SK-N-SH (cell line): Measurements from ENCODE around the gene BEND5. TPM values are rescaled to one million over a fixed set of nuclear protein-coding genes. Genes with fewer than 3 reads are reported as not detected.

Experiments
- CTCF ChIA-PET: fragments of 300-600, 350-600 bp; formaldehyde crosslinking; extraction: SDS; loops from one replicate; lab custom pipeline; 2021; lab: Yijun Ruan, JAX
- POLR2A ChIA-PET: fragments of 350-600 bp; sonication (Branson Sonifier 250); formaldehyde crosslinking; extraction: SDS; loops from one replicate; lab custom pipeline; 2020; ENCODE audit warnings: antibody characterized with exemption, inconsistent platforms; lab: Yijun Ruan, JAX
- DNase-seq: peaks from one replicate; pipeline ENCODE4 v3.0.0; 2012
- H2AFZ ChIP-seq: fragments of 200-600 bp; sonication (generic); 2 replicates; pipeline ENCODE4 v1.8.1; 2016; ENCODE audit warnings: antibody characterized with exemption, mild to moderate bottlenecking, low read depth
- H3F3A ChIP-seq: fragments of 200-600 bp; sonication (generic); replicated peaks from 2 replicates; pipeline ENCODE3; 2016; ENCODE audit warnings: antibody characterized with exemption, mild to moderate bottlenecking; ENCODE audit not compliant: insufficient read depth
- H3K27ac ChIP-seq, 2 experiments: fragments of 200-500 bp in 1 of 2; fragments of 200-600 bp in 1 of 2; sonication (Bioruptor generic) in 1 of 2; sonication (generic), shearing (Covaris generic) in 1 of 2; 2 replicates each; pipeline versions ENCODE4 v1.5.1 to v1.6.1; 2014 to 2016; ENCODE audit warnings: low read depth in 2 of 2, inconsistent platforms in 1 of 2, low read length in 1 of 2, mild to moderate bottlenecking in 1 of 2, mixed read lengths in 1 of 2
- H3K27me3 ChIP-seq: fragments of 200-600 bp; sonication (generic), shearing (Covaris generic); 2 replicates; pipeline ENCODE4 v1.6.1; 2016; ENCODE audit warnings: mixed run types; ENCODE audit not compliant: insufficient read depth
- H3K36me3 ChIP-seq, 2 experiments: fragments of 200-500 bp in 1 of 2; fragments of 200-600 bp in 1 of 2; sonication (Bioruptor generic) in 1 of 2; sonication (generic) in 1 of 2; replicated peaks in 1 of 2; 2 replicates each; pipeline versions ENCODE3 to v1.5.1; 2014 to 2016; ENCODE audit warnings: low read length in 1 of 2, mild to moderate bottlenecking in 1 of 2; ENCODE audit not compliant: insufficient read depth in 2 of 2, control insufficient read depth in 1 of 2
- H3K4me1 ChIP-seq, 2 experiments: fragments of 200-500 bp in 1 of 2; fragments of 200-600 bp in 1 of 2; sonication (Bioruptor generic) in 1 of 2; sonication (generic), shearing (Covaris generic) in 1 of 2; 2 replicates each; pipeline versions ENCODE4 v1.5.1 to v1.6.1; 2014 to 2016; ENCODE audit warnings: low read depth in 1 of 2, low read length in 1 of 2, mixed run types in 1 of 2; ENCODE audit not compliant: insufficient read depth in 2 of 2, control insufficient read depth in 1 of 2
- H3K4me2 ChIP-seq: fragments of 200-600 bp; sonication (generic), shearing (Covaris generic); 2 replicates; pipeline ENCODE4 v1.6.1; 2017; ENCODE audit warnings: mixed run types
- H3K4me3 ChIP-seq, 2 experiments: fragments of 200-500 bp in 1 of 2; fragments of 200-600 bp in 1 of 2; sonication (Bioruptor generic) in 1 of 2; sonication (generic), shearing (Covaris generic) in 1 of 2; 2 replicates each; pipeline versions ENCODE4 v1.5.1 to v1.8.1; 2014 to 2016; ENCODE audit warnings: low read depth in 2 of 2, inconsistent platforms in 1 of 2, low read length in 1 of 2, mild to moderate bottlenecking in 1 of 2, mixed read lengths in 1 of 2, moderate library complexity in 1 of 2
- H3K79me2 ChIP-seq: fragments of 200-600 bp; sonication (generic); 2 replicates; pipeline ENCODE4 v1.8.1; 2017; ENCODE audit warnings: mild to moderate bottlenecking; ENCODE audit not compliant: insufficient read depth
- H3K9ac ChIP-seq: fragments of 200-600 bp; sonication (generic); 2 replicates; pipeline ENCODE4 v1.6.1; 2017; ENCODE audit warnings: mixed run types
- H3K9me2 ChIP-seq: fragments of 200-600 bp; sonication (generic); 2 replicates; pipeline ENCODE4 v1.6.1; 2017; ENCODE audit warnings: mixed run types
- H3K9me3 ChIP-seq: fragments of 200-600 bp; sonication (generic); 2 replicates; pipeline ENCODE4 v1.6.1; 2017; ENCODE audit warnings: mixed run types, mild to moderate bottlenecking, moderate library complexity
- H4K20me1 ChIP-seq: fragments of 200-600 bp; sonication (generic); 2 replicates; pipeline ENCODE4 v1.6.1; 2017; ENCODE audit warnings: mild to moderate bottlenecking, mixed run types; ENCODE audit not compliant: insufficient read depth
- ELF1 ChIP-seq: IDR thresholded peaks from 2 replicates; pipeline ENCODE4 v1.4.0; 2012
- EP300 ChIP-seq, 2 experiments: IDR thresholded peaks; 2 replicates each; pipeline versions ENCODE4 v1.4.0 to v1.6.1; 2012; ENCODE audit warnings: borderline replicate concordance in 1 of 2, low read depth in 1 of 2, low read length in 1 of 2
- FOSL2 ChIP-seq: IDR thresholded peaks from 2 replicates; pipeline ENCODE4 v1.4.0; 2012; ENCODE audit warnings: low read depth, mild to moderate bottlenecking, moderate library complexity, borderline replicate concordance
- FOXM1 ChIP-seq: IDR thresholded peaks from 2 replicates; pipeline ENCODE4 v1.4.0; 2012; ENCODE audit warnings: low read depth, mild to moderate bottlenecking
- GABPA ChIP-seq: IDR thresholded peaks from 2 replicates; pipeline ENCODE4 v1.4.0; 2012; ENCODE audit warnings: low read depth, mild to moderate bottlenecking
- JUND ChIP-seq: IDR thresholded peaks from 2 replicates; pipeline ENCODE4 v1.4.0; 2012
- MEF2A ChIP-seq: IDR thresholded peaks from 2 replicates; pipeline ENCODE4 v1.4.0; 2012; ENCODE audit warnings: low read depth, borderline replicate concordance
- NFIC ChIP-seq: IDR thresholded peaks from 2 replicates; pipeline ENCODE4 v1.4.0; 2012; ENCODE audit warnings: borderline replicate concordance
- POLR2AphosphoS5 ChIP-seq: IDR thresholded peaks from 2 replicates; pipeline ENCODE4 v1.6.1; 2012; ENCODE audit warnings: low read depth, low read length
- RAD21 ChIP-seq: IDR thresholded peaks from 2 replicates; pipeline ENCODE4 v1.6.1; 2012; ENCODE audit warnings: mild to moderate bottlenecking, low read length
- RCOR1 ChIP-seq: fragments of 150-350 bp; IDR thresholded peaks from 2 replicates; pipeline ENCODE4 v1.6.1; 2017; ENCODE audit warnings: antibody characterized with exemption, low read length
- TCF12 ChIP-seq: IDR thresholded peaks from 2 replicates; pipeline ENCODE4 v1.4.0; 2012
- TEAD4 ChIP-seq: IDR thresholded peaks from 2 replicates; pipeline ENCODE4 v1.4.0; 2012; ENCODE audit warnings: mild to moderate bottlenecking, borderline replicate concordance; ENCODE audit not compliant: insufficient read depth
- YY1 ChIP-seq: IDR thresholded peaks from 2 replicates; pipeline ENCODE4 v1.4.0; 2012; ENCODE audit warnings: low read depth, mild to moderate bottlenecking
- WGBS: methylation state at CpG from one replicate; pipeline ENCODE4 v1.1.6; 2017; ENCODE audit warnings: low lambda C conversion rate; 5-methylcytosine and 5-hydroxymethylcytosine counted together
- polyA plus RNA-seq, 3 experiments: library from polyadenylated mRNA; depleted of rRNA; stranded (reverse); fragments of >200 nt; gene quantifications; 2 replicates each; pipeline ENCODE4 v1.2.3, GENCODE V29; 2012
- TF ChIP-seq, protein P1 (sequence below): fragments of 150-350 bp; IDR thresholded peaks from 2 replicates; pipeline ENCODE4 v1.6.1; 2016; ENCODE audit warnings: mild to moderate bottlenecking, low read depth, low read length
- TF ChIP-seq, protein P2 (sequence below): IDR thresholded peaks from 2 replicates; pipeline ENCODE4 v1.4.0; 2012; ENCODE audit warnings: low read depth, borderline replicate concordance
- TF ChIP-seq, protein P3 (sequence below): IDR thresholded peaks from 2 replicates; pipeline ENCODE4; 2012
- TF ChIP-seq, protein P4 (sequence below): IDR thresholded peaks from 2 replicates; pipeline ENCODE4 v1.6.1; 2012; ENCODE audit warnings: mild to moderate bottlenecking, low read depth, low read length, moderate library complexity
- TF ChIP-seq, protein P5 (sequence below): IDR thresholded peaks from 2 replicates; pipeline ENCODE4 v1.4.0; 2012; ENCODE audit warnings: low read depth, borderline replicate concordance

The BEND5 gene
- polyA plus RNA-seq, 1 of the 3 experiments (the other 2 are of a cell fraction) = 5.6 TPM

DNA sequence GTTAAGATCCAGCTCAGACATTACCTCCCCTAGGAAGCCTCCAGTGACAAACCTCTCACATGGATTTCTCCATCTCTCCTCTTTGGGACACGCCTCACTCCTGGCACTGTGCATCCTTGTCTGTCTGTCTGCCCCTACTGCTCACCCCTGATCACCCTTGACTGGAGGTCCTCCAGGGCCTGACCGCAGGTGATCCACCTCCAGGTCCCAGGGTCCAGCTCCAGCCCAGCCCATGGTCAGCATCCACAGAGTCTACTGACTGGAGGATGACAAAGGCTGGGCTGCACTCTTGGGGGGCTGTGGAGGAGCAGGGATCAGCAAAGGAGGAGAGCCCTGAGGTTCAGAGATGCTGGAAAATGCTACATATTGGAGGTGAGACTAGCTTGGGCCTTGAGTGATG, 65.8 kb downstream of the BEND5 start:
- CTCF ChIA-PET = interaction anchor here (1.0 to 5.2 kb wide), 4 partner anchors 12 to 33 kb away, joined by 3 to 20 read pairs (median 5); no protein-coding TSS in a partner anchor
- Histone ChIP-seq H3F3A (no peaks in the 10 kb centered on the region), H3K4me2 (no peak overlapping the region), H3K4me3 (no peak overlapping the region), H4K20me1 (no peaks in the 10 kb centered on the region), H2AFZ (no peak overlapping the region), H3K36me3 (no peaks in the 10 kb centered on the region), H3K27me3 (no peaks in the 10 kb centered on the region), H3K9me3 (no peaks in the 10 kb centered on the region), H3K27ac (no peak overlapping the region), H3K79me2 (no peaks in the 10 kb centered on the region), H3K9me2 (no peaks in the 10 kb centered on the region), H3K9ac (no peak overlapping the region), H3K4me1 (peaks cover 0 to 23% of the 10 kb centered on the region in 2 experiments; a peak in 2 of 4 replicates)
- POLR2A ChIA-PET = no interaction called here
- TF ChIP-seq, protein P1, sequence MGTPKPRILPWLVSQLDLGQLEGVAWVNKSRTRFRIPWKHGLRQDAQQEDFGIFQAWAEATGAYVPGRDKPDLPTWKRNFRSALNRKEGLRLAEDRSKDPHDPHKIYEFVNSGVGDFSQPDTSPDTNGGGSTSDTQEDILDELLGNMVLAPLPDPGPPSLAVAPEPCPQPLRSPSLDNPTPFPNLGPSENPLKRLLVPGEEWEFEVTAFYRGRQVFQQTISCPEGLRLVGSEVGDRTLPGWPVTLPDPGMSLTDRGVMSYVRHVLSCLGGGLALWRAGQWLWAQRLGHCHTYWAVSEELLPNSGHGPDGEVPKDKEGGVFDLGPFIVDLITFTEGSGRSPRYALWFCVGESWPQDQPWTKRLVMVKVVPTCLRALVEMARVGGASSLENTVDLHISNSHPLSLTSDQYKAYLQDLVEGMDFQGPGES = no peak
- TF ChIP-seq TEAD4 (no peak), JUND (no peak), RAD21 (no peak), EP300 (IDR thresholded peaks at IDR 0.05; ENCODE audit: borderline replicate concordance in 1 of 2, low read depth in 1 of 2, low read length in 1 of 2) (no peak), RCOR1 (no peak), NFIC (no peak), ELF1 (no peak), YY1 (no peak), GABPA (no peak), TCF12 (no peak), FOXM1 (no peak), POLR2AphosphoS5 (no peak), FOSL2 (no peak), MEF2A (no peak)
- TF ChIP-seq, protein P2, sequence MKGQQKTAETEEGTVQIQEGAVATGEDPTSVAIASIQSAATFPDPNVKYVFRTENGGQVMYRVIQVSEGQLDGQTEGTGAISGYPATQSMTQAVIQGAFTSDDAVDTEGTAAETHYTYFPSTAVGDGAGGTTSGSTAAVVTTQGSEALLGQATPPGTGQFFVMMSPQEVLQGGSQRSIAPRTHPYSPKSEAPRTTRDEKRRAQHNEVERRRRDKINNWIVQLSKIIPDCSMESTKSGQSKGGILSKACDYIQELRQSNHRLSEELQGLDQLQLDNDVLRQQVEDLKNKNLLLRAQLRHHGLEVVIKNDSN = no peak
- TF ChIP-seq, protein P3, sequence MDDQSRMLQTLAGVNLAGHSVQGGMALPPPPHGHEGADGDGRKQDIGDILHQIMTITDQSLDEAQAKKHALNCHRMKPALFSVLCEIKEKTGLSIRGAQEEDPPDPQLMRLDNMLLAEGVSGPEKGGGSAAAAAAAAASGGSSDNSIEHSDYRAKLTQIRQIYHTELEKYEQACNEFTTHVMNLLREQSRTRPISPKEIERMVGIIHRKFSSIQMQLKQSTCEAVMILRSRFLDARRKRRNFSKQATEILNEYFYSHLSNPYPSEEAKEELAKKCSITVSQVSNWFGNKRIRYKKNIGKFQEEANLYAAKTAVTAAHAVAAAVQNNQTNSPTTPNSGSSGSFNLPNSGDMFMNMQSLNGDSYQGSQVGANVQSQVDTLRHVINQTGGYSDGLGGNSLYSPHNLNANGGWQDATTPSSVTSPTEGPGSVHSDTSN = no peak
- TF ChIP-seq, protein P4, sequence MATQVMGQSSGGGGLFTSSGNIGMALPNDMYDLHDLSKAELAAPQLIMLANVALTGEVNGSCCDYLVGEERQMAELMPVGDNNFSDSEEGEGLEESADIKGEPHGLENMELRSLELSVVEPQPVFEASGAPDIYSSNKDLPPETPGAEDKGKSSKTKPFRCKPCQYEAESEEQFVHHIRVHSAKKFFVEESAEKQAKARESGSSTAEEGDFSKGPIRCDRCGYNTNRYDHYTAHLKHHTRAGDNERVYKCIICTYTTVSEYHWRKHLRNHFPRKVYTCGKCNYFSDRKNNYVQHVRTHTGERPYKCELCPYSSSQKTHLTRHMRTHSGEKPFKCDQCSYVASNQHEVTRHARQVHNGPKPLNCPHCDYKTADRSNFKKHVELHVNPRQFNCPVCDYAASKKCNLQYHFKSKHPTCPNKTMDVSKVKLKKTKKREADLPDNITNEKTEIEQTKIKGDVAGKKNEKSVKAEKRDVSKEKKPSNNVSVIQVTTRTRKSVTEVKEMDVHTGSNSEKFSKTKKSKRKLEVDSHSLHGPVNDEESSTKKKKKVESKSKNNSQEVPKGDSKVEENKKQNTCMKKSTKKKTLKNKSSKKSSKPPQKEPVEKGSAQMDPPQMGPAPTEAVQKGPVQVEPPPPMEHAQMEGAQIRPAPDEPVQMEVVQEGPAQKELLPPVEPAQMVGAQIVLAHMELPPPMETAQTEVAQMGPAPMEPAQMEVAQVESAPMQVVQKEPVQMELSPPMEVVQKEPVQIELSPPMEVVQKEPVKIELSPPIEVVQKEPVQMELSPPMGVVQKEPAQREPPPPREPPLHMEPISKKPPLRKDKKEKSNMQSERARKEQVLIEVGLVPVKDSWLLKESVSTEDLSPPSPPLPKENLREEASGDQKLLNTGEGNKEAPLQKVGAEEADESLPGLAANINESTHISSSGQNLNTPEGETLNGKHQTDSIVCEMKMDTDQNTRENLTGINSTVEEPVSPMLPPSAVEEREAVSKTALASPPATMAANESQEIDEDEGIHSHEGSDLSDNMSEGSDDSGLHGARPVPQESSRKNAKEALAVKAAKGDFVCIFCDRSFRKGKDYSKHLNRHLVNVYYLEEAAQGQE = no peak
- TF ChIP-seq, protein P5, sequence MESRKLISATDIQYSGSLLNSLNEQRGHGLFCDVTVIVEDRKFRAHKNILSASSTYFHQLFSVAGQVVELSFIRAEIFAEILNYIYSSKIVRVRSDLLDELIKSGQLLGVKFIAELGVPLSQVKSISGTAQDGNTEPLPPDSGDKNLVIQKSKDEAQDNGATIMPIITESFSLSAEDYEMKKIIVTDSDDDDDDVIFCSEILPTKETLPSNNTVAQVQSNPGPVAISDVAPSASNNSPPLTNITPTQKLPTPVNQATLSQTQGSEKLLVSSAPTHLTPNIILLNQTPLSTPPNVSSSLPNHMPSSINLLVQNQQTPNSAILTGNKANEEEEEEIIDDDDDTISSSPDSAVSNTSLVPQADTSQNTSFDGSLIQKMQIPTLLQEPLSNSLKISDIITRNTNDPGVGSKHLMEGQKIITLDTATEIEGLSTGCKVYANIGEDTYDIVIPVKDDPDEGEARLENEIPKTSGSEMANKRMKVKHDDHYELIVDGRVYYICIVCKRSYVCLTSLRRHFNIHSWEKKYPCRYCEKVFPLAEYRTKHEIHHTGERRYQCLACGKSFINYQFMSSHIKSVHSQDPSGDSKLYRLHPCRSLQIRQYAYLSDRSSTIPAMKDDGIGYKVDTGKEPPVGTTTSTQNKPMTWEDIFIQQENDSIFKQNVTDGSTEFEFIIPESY = no peak
- DNase-seq = no peak
- 42% methylated on average over 2 of the region's 2 CpGs for WGBS
